Esophagus squamous epithelium (tissue), 5 donors: ENCODE results near the gene PTPN6. TPM values are rescaled to one million over a fixed set of nuclear protein-coding genes. Genes with fewer than 3 reads are reported as not detected.

Source experiments
- DNase-seq: peaks from one replicate; lab custom pipeline; 2025; lab: John Stamatoyannopoulos, UW
- H3K27ac ChIP-seq, 4 donors: fragments of 200-600 bp; sonication (generic); one replicate each; pipeline ENCODE4 v1.5.1; 2016 to 2019; ENCODE audit warnings: mild to moderate bottlenecking in 1 of 4
- H3K27me3 ChIP-seq, 4 donors: fragments of 200-600 bp; sonication (generic); 1 replicate in 3 of 4; 2 replicates in 1 of 4; pipeline versions ENCODE4 v1.5.1 to v1.6.0; 2017 to 2021; ENCODE audit warnings: antibody characterized with exemption in 1 of 4
- H3K36me3 ChIP-seq, 3 donors: fragments of 200-600 bp; sonication (generic); one replicate each; pipeline ENCODE4 v1.5.1; 2016 to 2019
- H3K4me1 ChIP-seq, 3 donors: fragments of 200-600 bp; sonication (generic); one replicate each; pipeline ENCODE4 v1.5.1; 2017 to 2019
- H3K4me3 ChIP-seq, 4 donors: fragments of 200-600 bp; sonication (generic); 1 replicate in 3 of 4; 2 replicates in 1 of 4; pipeline ENCODE4 v1.5.1; 2016 to 2019; ENCODE audit warnings: mild to moderate bottlenecking in 2 of 4, moderate library complexity in 1 of 4
- H3K9me3 ChIP-seq, 3 donors: fragments of 200-600 bp; sonication (generic); one replicate each; pipeline ENCODE4 v1.5.1; 2016 to 2019
- CTCF ChIP-seq, 6 experiments: fragments of 450-650 bp in 4 of 6; fragments of 200-600 bp in 2 of 6; sonication (generic) in 2 of 6; IDR thresholded peaks; one replicate each; pipeline ENCODE4 v1.5.1; 2016 to 2019; ENCODE audit warnings: antibody characterized with exemption in 6 of 6, mild to moderate bottlenecking in 4 of 6, moderate library complexity in 4 of 6
- POLR2A ChIP-seq, 4 donors: fragments of 450-650 bp; IDR thresholded peaks; one replicate each; pipeline ENCODE4 v1.6.1; 2017; ENCODE audit warnings: antibody characterized with exemption in 4 of 4, mild to moderate bottlenecking in 4 of 4, moderate library complexity in 3 of 4
- WGBS, 2 donors: methylation state at CpG; one replicate each; pipeline ENCODE4 v1.1.5; 2018; 5-methylcytosine and 5-hydroxymethylcytosine counted together
- intact Hi-C: fragments of 100-400 bp; cut with DNase I; formaldehyde crosslinking; loops from one replicate; pipeline ENCODE4 v1.15.0; 2022
- total RNA-seq, 4 donors: library from RNA; depleted of rRNA; stranded (reverse); fragments of >200 nt; gene quantifications; one replicate each; pipeline ENCODE4 v1.1.0, GENCODE V29; 2016
- donor health status: DM: yes; HTN: yes; CAD: no.

Gene PTPN6
- total RNA-seq, 4 donors from 2014 or later: 11.0 to 29.7 (median 21.5) TPM

- peak overlapping the region; percentile 88 to 96 (median 94) for H3K27ac ChIP-seq
- TF ChIP-seq POLR2A (IDR thresholded peaks at IDR 0.05) (peak in 3 of 4 donors; percentile 29 to 82 (median 43)), CTCF (IDR thresholded peaks at IDR 0.05) (peak; percentile 88 to 98 (median 97))
- H3K36me3 ChIP-seq: peaks cover 19 to 74% (median 29%) of the 10 kb centered on the region in 3 donors
- H3K9me3 ChIP-seq: no peaks in the 10 kb centered on the region
- peak overlapping the region; percentile 47 to 79 (median 69) for H3K4me3 ChIP-seq
- 0% methylated on average over 3 to 15 of the region's 80 CpGs for WGBS, 2 donors
- no peaks in the 10 kb centered on the region for H3K27me3 ChIP-seq
- intact Hi-C loops: no loop called here
- DNase-seq: peak; percentile 67
- peaks cover 24 to 86% (median 35%) of the 10 kb centered on the region in 3 donors for H3K4me1 ChIP-seq
These were observed 13.4 kb upstream of the PTPN6 start for GRCh38 chr12:6937481-6938352.

GRCh38 chr12:6938353-6939190 lies 12.6 kb upstream of the PTPN6 start:
- no peaks in the 10 kb centered on the region for H3K9me3 ChIP-seq
- peak overlapping the region; percentile 88 to 96 (median 94) for H3K27ac ChIP-seq
- H3K27me3 ChIP-seq: no peaks in the 10 kb centered on the region
- 72 to 83% methylated on average over 3 to 10 of the region's 32 CpGs for WGBS, 2 donors
- no peak for TF ChIP-seq CTCF (IDR thresholded peaks at IDR 0.05)
- peak in 1 of 4 donors; percentile 11 for TF ChIP-seq POLR2A (IDR thresholded peaks at IDR 0.05)
- peaks cover 19 to 69% (median 29%) of the 10 kb centered on the region in 3 donors for H3K36me3 ChIP-seq
- no peak for DNase-seq
- intact Hi-C loops: no loop called here
- peaks cover 32 to 86% (median 32%) of the 10 kb centered on the region in 3 donors for H3K4me1 ChIP-seq
- H3K4me3 ChIP-seq: peak overlapping the region in 3 of 4 donors; percentile 62 to 79 (median 76)

GRCh38 chr12:6939191-6939540 lies 12.0 kb upstream of the PTPN6 start:
- intact Hi-C loops: no loop called here
- 72 to 76% methylated on average over 2 of the region's 2 CpGs for whole genome bisulfite sequencing, 2 donors
- no peak for TF ChIP-seq POLR2A (IDR thresholded peaks at IDR 0.05)
- no peak for TF ChIP-seq CTCF (IDR thresholded peaks at IDR 0.05)
- DNase-seq: no peak
- H3K27ac ChIP-seq: peak overlapping the region in 2 of 4 donors; percentile 95 to 96
- no peaks in the 10 kb centered on the region for H3K9me3 ChIP-seq
- H3K36me3 ChIP-seq: peaks cover 19 to 63% (median 24%) of the 10 kb centered on the region in 3 donors
- peaks cover 26 to 86% (median 33%) of the 10 kb centered on the region in 3 donors for H3K4me1 ChIP-seq
- no peaks in the 10 kb centered on the region for H3K27me3 ChIP-seq
- H3K4me3 ChIP-seq: no peak overlapping the region

GRCh38 chr12:6941267-6941666 lies 9.9 kb upstream of the PTPN6 start:
- H3K36me3 ChIP-seq: peaks cover 6 to 53% (median 11%) of the 10 kb centered on the region in 3 donors
- intact Hi-C loops: no loop called here
- H3K4me1 ChIP-seq: peaks cover 37 to 86% (median 40%) of the 10 kb centered on the region in 3 donors
- peak overlapping the region in 2 of 4 donors; percentile 11 to 21 for H3K27ac ChIP-seq
- no peak overlapping the region for H3K4me3 ChIP-seq
- no peaks in the 10 kb centered on the region for H3K9me3 ChIP-seq
- H3K27me3 ChIP-seq: no peaks in the 10 kb centered on the region
- TF ChIP-seq POLR2A (IDR thresholded peaks at IDR 0.05): no peak
- no peak for TF ChIP-seq CTCF (IDR thresholded peaks at IDR 0.05)
- no peak for DNase-seq
- 40 to 82% methylated on average over 1 to 3 of the region's 12 CpGs for WGBS, 2 donors
